GM18517 (cell line): ENCODE results near the gene SLAMF9.
"Not testable (repeated sequence)": the region's sequence is repeated elsewhere in the genome, so short reads cannot be mapped to it uniquely, and the experiment has no call there.

ENCODE experiments used
- ATAC-seq: cut with Tn5 transposase; IDR thresholded peaks from one replicate; pipeline ENCODE4 v1.9.1; 2021; ENCODE audit warnings: mild to moderate bottlenecking, moderate library complexity; ENCODE audit not compliant: unreplicated experiment

The SLAMF9 gene

DNA sequence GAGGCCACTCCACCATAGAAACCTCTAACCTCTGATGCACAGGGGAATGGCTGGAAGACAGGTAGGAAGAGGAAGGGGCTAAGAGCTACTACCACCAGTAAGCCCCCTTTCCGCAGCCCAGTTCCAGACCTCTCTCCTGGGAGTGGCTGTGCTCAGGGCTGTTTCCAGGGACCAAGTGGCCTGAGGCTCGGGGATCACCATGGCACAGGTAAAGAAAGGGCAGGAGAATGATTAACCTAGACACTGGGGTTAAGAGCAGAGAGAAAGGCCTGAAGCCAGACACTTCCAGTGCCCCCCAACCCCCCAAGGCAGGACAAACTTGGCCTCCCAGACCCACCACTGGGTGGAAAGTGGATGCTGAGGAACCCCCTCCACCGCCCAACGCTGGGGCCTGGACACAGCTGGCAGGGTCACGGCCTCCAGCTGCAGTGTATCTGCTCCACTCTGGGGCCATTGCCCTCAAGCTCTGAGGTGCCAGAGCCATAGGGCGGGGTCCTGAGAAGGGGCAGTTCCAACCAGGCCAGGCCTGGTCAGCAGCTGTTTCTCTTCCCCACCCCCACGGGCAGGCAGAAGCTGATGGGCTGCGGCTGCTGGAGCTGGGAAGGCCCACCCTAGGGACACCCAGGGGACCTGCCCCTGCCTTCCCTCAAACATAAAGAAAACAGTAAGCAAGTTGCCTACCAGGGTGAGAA lies 31.4 kb downstream of the SLAMF9 start:
- no peak for ATAC-seq

DNA sequence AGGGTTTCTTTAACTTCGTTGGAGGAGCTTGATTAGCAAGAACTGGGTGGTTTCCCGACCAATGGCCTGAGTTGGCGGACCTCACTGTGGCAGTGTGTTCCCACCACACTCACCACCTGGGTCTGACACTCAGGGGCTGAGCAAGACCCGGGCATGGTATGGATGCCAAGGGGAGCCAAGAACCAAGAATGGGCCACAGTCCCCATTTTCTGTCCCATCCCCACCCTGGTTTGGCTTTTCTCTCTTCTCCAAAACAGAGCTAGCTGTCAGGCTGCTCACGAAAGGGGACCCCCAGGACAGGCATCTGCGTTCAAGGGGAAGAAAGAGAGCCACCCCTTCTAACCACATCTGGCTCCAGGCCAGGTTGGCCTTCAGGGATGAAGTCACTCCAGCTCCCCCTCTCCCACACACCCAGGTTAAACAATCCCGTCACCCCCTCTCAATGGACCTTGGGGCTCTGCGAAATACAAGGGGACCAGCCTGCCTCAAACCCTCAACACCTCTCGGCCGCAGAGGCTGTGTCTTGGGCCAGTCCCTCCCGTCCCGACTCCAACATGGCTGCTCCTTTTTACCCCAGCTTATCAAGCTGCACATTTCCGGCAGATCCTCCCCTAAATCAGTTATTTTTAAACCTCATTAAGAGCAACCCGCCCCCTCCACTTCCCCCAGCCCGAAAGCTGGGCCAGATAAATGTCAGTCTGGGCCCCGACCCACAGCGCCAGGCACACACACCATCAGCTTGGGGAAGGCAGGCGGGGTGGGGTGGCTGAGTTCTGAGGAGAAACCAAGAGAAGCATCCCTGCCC lies 32.1 kb downstream of the SLAMF9 start:
- no peak for ATAC-seq

GRCh38 chr1:159921251-159921650 lies 32.8 kb downstream of the SLAMF9 start:
- peak; percentile 43 for ATAC-seq

DNA sequence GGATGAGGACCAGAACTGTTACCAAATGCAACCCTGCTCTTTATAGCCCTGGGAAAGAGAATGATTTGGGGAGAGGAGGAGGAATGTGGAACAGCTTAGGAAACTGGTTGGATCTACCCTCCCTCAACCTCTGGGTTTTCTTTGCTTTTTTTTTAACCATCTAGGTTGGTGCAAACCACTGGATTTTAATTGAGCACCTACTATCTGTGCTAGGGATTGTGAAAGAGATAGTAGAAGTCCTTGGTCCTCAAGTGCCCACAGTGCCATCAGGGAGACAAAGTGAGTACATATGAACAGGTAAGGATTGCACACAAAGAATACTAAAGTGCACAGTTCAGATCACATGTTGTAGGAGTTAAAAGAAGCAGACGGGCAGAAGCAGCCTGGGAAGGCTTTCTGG lies 33.4 kb downstream of the SLAMF9 start:
- no peak for ATAC-seq

DNA sequence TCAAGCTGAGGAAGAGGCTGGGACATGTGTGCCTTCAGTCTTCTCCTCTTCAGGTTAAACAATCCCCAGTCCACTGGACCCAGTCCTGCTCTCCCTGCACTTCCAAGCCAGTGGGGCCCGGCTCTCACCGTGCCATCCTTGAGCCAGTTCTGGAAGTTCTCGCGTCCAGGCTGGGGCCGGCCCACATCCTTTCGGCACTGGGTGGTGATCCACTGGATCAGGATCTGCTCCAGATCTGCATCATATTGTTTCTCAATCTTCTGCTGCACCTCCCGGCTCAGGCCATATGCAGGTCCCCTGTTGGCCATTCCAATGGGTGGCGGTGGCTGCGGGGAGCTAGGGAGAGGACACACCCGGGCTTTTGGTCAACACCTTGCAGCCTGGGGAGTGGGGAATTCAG lies 33.8 kb downstream of the SLAMF9 start:
- ATAC-seq, result no peak

GRCh38 chr1:159919236-159919865 lies 34.7 kb downstream of the SLAMF9 start:
- ATAC-seq, result no peak

DNA sequence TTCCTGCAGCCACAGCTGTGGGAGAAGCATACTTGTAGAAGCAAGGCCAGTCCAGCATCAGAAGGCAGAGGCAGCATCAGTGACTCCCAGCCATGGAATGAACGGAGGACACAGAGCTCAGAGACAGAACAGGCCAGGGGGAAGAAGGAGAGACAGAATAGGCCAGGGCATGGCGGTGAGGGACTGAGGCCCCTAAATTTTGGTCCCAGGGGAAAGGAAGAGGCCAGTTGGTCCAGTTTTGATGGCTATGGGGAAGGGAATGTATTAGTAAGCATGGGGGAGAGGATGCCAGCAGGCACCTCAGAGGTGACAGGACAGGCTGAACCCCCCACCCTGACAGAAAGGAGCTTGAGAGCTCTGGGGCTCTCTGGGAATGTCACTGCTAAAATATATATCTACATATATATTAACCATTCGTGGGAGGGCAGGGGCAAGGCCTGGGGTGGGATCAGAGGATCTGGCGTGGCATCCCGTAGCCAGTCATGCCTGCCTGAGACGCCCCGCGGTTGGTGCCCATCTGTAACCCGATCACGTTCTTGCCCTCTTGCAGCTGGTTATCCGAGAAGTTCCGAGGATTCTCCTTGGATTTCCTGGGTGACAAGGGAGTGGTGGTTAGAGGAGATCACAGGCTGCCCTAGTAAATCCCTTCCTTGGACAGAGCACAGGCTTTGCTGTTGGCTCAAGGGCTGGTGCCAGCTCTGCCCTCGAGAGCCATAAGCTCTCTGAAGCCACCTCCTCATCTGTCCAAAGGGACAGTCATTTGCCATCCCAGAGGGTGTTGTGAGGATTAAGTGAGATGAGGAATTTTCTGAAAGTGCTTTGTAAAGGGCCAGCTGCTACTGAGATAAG lies 35.5 kb downstream of the SLAMF9 start:
- no peak for ATAC-seq

- ATAC-seq, result no peak
Observed at GRCh38 chr1:159917533-159918351, 36.3 kb downstream of the SLAMF9 start.

GRCh38 chr1:159916242-159917051 lies 37.6 kb downstream of the SLAMF9 start:
- no peak for ATAC-seq

DNA sequence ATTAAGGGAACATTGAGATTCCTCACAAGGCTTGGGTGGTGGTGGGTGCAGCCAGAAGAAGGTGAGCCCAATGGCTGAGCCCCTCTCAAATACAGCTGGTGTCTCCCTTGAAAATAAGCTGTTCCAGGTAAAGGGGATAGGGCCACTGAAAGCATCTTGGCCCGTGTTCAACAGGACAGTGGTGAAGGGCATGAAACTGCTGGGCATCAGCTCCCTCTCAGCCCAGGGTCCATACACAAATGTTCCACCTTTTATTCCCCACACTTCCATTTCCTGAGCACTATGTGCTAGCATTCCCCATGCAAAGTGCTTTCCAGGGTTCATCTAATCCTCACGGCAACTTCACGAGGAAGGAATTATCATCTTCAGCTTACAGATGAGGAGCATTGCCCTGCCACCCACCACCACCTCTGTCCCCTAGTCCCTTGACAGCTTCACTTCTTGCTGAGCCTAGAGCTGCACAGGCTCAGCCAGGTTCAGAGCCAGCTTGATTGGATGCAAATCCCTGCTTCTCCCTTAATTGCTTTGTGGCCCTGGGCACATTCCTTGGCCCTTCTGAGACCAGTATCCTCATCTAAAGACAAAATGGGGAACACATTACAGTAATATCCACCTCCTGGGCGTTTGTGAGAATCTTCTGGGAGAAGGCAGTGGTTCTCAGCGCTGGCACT lies 38.3 kb downstream of the SLAMF9 start:
- ATAC-seq, result no peak

GRCh38 chr1:159914252-159915018 lies 39.6 kb downstream of the SLAMF9 start:
- ATAC-seq, result no peak

- no peak for ATAC-seq
Observed at GRCh38 chr1:159913451-159914192, 40.4 kb downstream of the SLAMF9 start.

GRCh38 chr1:159911326-159912070 lies 42.5 kb downstream of the SLAMF9 start:
- no peak for ATAC-seq

DNA sequence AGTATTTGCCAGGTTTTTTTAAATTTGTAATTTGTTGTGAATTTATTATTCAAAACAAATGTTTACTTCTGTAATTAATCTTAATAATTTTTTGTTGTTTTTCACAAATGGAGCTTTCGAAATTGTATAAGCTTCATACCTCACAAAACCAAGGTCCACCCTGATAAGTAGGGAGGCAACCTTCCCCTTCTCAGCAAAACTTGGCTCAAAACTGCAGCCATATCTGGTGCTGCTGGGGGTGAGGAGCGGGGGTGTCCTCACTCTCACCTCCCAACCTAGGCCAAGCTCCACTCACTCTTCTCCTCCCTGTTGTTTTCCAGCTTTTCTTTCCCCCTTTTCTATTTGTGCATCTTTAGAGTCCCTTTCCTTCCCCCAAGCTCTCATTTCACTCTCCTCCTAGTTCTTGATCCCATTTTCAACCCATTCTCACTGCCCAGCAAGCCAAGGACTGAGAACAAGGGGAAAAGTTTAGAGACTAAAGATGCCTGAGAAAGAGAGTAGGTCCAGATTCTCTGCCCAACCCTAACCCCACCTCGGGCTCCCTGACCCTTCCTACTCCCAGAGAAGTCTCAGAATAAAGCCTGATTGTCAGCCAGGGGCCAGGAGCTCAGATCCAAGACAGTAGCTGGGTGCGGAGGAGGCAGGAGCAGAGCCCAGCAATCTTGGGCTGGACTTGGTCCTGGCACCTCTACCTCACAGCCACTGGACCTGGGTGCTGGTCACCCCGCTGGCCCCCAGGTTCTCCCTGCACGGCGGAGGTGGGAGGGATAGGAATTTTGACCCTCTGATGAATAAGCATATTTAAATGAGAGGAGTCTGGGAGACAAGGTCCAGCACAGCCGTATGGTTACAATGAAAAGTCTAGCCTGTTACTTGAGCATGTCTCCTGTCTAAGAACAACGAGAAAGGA lies 45.8 kb downstream of the SLAMF9 start:
- no peak for ATAC-seq

- no peak for ATAC-seq
Observed at GRCh38 chr1:159906960-159907359, 47.1 kb downstream of the SLAMF9 start.

DNA sequence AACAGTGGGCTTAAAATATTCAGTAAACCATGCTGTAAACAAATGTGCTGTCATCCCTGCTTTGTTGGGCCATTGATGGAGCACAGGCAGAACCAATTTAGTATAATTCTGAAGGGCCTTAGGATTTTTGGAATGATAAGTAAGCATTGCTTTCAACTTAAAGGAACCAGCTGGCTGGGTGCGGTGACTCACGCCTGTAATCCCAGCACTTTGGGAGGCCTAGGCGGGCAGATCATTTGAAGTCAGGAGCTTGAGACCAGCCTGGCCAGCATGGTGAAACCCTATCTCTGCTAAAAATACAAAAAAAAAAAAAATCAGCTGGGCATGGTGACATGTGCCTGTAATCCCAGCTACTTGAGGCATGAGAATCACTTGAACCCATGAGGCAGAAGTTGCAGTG lies 50.0 kb downstream of the SLAMF9 start:
- not testable (repeated sequence) for ATAC-seq
